Measurements from ENCODE around the gene PIK3AP1. TPM values are rescaled to one million over a fixed set of nuclear protein-coding genes. Genes with fewer than 3 reads are reported as not detected.

The PIK3AP1 gene
- polyA plus RNA-seq, 10 donors, result 1.7 to 3.4 (median 2.7) TPM

Other genes starting within 250 kb of the PIK3AP1 start
- gene TLL2, start 206.6 kb downstream of the PIK3AP1 start, polyA plus RNA-seq (ENCODE audit: insufficient read length in 10 of 10), result 1 to 10 TPM in 9 of 10 donors, under 1 TPM in 1; 0.99 to 5.2 (median 3.9) TPM
- gene TM9SF3, start 133.5 kb downstream of the PIK3AP1 start, polyA plus RNA-seq (ENCODE audit: insufficient read length in 10 of 10), result 100 to 1,000 TPM in 4 of 10 donors, 10 to 100 TPM in 6; 80.1 to 118 (median 96.1) TPM
- 10 to 100 TPM; 10.5 to 18.9 (median 14.8) TPM for gene LCOR, start 111.8 kb upstream of the PIK3AP1 start, polyA plus RNA-seq (ENCODE audit: insufficient read length in 10 of 10)